HepG2 (cell line): ENCODE data around the gene OTUB2. TPM values are rescaled to one million over a fixed set of nuclear protein-coding genes. Genes with fewer than 3 reads are reported as not detected.

ENCODE experiments used
- CEBPB ChIP-seq: IDR thresholded peaks from 2 replicates; pipeline ENCODE4 v1.6.1; 2011; ENCODE audit warnings: low read depth, low read length, improper control_type of control experiment, borderline replicate concordance
- DNMT1 ChIP-seq: sonication (generic); formaldehyde crosslinking; IDR thresholded peaks from 2 replicates; pipeline ENCODE4 v1.5.1; 2020; ENCODE audit warnings: mild to moderate bottlenecking, missing genetic modification reagents
- ERF ChIP-seq: IDR thresholded peaks from 2 replicates; pipeline ENCODE4 v1.6.1; 2018; ENCODE audit warnings: missing biosample characterization, missing genetic modification reagents
- GABPA ChIP-seq, 2 experiments: IDR thresholded peaks; 2 replicates each; pipeline ENCODE4 v1.6.1; 2011 to 2016; ENCODE audit warnings: low read depth in 2 of 2, low read length in 1 of 2, missing biosample characterization in 1 of 2, missing genetic modification characterization in 1 of 2
- NFE2 ChIP-seq: sonication (generic); formaldehyde crosslinking; IDR thresholded peaks from 2 replicates; pipeline ENCODE4 v1.4.0; 2020; ENCODE audit warnings: missing genetic modification reagents
- NR2F6 ChIP-seq, 2 experiments: IDR thresholded peaks; 2 replicates each; pipeline ENCODE4 v1.6.1; 2016; ENCODE audit warnings: antibody characterized with exemption in 1 of 2, mild to moderate bottlenecking in 1 of 2
- PCBP2 ChIP-seq: fragments of 200-400 bp; formaldehyde crosslinking; optimal IDR thresholded peaks from 2 replicates; pipeline ENCODE3; 2018; ENCODE audit warnings: low read length, low read depth; ENCODE audit not compliant: poor library complexity, severe bottlenecking
- TARDBP ChIP-seq: sonication (generic); formaldehyde crosslinking; IDR thresholded peaks from 2 replicates; pipeline ENCODE4 v1.8.0; 2022; ENCODE audit warnings: mild to moderate bottlenecking, missing genetic modification reagents
- TBL1XR1 ChIP-seq: fragments of 150-350 bp; IDR thresholded peaks from 2 replicates; pipeline ENCODE4 v1.6.1; 2014; ENCODE audit warnings: borderline replicate concordance, low read length; ENCODE audit not compliant: partially characterized antibody
- U2AF1 ChIP-seq: fragments of 200-400 bp; formaldehyde crosslinking; optimal IDR thresholded peaks from 2 replicates; pipeline ENCODE3; 2017; ENCODE audit warnings: mild to moderate bottlenecking, low read depth, low read length
- ZFP62 ChIP-seq: sonication (generic); formaldehyde crosslinking; IDR thresholded peaks from 2 replicates; pipeline ENCODE4 v1.4.0; 2020; ENCODE audit warnings: missing genetic modification reagents
- ZNF232 ChIP-seq: sonication (generic); formaldehyde crosslinking; IDR thresholded peaks from 2 replicates; pipeline ENCODE4 v1.4.0; 2020; ENCODE audit warnings: missing genetic modification reagents, borderline replicate concordance
- ZNF850 ChIP-seq: sonication (generic); formaldehyde crosslinking; conservative IDR thresholded peaks from 2 replicates; pipeline ENCODE4 v1.9.0; 2021; ENCODE audit warnings: mild to moderate bottlenecking, missing genetic modification reagents
- ZZZ3 ChIP-seq: sonication (generic); formaldehyde crosslinking; IDR thresholded peaks from 2 replicates; pipeline ENCODE4 v1.4.0; 2020; ENCODE audit warnings: missing genetic modification reagents, mild to moderate bottlenecking, borderline replicate concordance
- polyA plus RNA-seq, 8 experiments: library from polyadenylated mRNA; depleted of rRNA in 3 of 8; stranded (reverse) in 7 of 8; unstranded in 1 of 8; fragments of >200 nt; fragmentation: Illumina TruSeq in 4 of 8; extraction: Trizol in 4 of 8; gene quantifications; 2 replicates each; pipeline versions ENCODE4 v1.2.1 to v1.2.3, GENCODE V29; 2011 to 2016; ENCODE audit warnings: low read depth in 4 of 8, missing spikeins in 1 of 8, mixed read lengths in 1 of 8; ENCODE audit not compliant: insufficient read depth in 1 of 8
- total RNA-seq, 5 experiments: library from RNA; depleted of rRNA; stranded (reverse); fragments of >200 nt; fragmentation: Illumina TruSeq; extraction: Trizol; gene quantifications; 2 replicates each; pipeline ENCODE4 v1.2.3, GENCODE V29; 2016; ENCODE audit warnings: low read depth in 1 of 5
- TF ChIP-seq, protein P1 (sequence below): sonication (generic); formaldehyde crosslinking; IDR thresholded peaks from 2 replicates; pipeline ENCODE4 v1.4.0; 2020; ENCODE audit warnings: missing genetic modification reagents
- TF ChIP-seq, protein P2 (sequence below): sonication (generic); formaldehyde crosslinking; IDR thresholded peaks from 2 replicates; pipeline ENCODE4 v1.9.0; 2021; ENCODE audit warnings: missing genetic modification reagents, borderline replicate concordance
- TF ChIP-seq, protein P3 (sequence below): sonication (generic); formaldehyde crosslinking; IDR thresholded peaks from 2 replicates; pipeline ENCODE4 v1.4.0; 2020; ENCODE audit warnings: mild to moderate bottlenecking, missing genetic modification reagents

The OTUB2 gene
- total and polyA plus RNA-seq, 2 of the 13 experiments (the other 11 are each of a cell fraction or from before 2014, with no cell fraction given): 2.2 to 2.4 TPM

DNA sequence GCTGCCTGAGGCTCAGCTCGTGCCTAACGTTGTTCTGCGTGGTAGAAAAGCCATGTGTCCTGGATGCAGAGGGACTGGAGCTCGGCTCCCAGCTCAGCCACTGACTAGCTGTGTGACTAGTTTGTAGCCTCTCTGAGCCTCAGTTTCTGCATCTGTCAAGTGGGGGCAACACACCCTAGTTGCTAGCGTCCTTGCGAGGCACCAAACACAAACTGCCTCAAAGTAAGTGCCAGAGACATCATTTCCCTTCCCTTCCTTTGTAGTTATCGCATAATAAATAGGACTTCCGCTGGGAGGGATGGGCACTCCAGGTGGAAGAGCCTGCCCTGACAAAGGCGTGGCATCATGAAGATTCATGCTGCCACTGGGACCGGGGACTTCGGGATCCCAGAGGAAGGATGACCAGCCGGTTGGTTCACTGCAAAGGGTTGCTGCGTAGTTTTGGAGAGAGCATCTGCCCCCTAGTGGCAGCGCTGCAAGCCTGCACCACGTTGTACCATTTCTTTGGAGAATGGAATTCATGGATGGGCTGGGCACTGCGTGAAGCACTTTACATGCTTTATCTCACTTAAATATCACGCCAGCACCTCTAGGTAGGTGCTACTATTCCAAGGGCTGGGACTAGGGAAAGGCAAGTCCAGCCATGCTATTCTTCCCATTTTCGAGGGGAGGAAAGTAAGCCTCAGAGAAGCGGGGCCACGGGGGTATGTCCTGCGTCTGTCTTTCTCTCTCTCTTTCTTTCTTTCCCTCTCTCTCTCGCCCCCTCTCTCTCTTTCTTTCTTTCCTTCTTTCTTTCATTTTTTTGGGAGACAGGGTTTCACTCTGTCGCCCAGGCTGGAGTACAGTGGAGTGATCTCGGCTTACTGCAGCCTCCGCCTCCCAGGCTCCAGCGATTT, 24.4 kb upstream of the OTUB2 start (continued):
- no peak for TF ChIP-seq PCBP2
- no peak for TF ChIP-seq ZNF850 (CRISPR knock-in tag)
- no peak for TF ChIP-seq ZFP62
- TF ChIP-seq ERF: no peak
- TF ChIP-seq NFE2 (CRISPR knock-in tag): 0 out of 2 replicates have a peak, but pooled peaks have one; percentile 15
- TF ChIP-seq ZZZ3 (CRISPR knock-in tag): no peak
- TF ChIP-seq DNMT1: no peak
- TF ChIP-seq ZNF232 (CRISPR knock-in tag): peak; percentile 44; the same call in 1 of the 2 replicates
- TF ChIP-seq NR2F6 (IDR thresholded peaks at IDR 0.05): no peak
- 0 out of 2 replicates have a peak, but pooled peaks have one; percentile 15 for TF ChIP-seq NR2F6 (CRISPR knock-in tag; IDR thresholded peaks at IDR 0.05)
- TF ChIP-seq TARDBP (CRISPR knock-in tag): no peak
- no peak for TF ChIP-seq U2AF1
- TF ChIP-seq, protein P1, sequence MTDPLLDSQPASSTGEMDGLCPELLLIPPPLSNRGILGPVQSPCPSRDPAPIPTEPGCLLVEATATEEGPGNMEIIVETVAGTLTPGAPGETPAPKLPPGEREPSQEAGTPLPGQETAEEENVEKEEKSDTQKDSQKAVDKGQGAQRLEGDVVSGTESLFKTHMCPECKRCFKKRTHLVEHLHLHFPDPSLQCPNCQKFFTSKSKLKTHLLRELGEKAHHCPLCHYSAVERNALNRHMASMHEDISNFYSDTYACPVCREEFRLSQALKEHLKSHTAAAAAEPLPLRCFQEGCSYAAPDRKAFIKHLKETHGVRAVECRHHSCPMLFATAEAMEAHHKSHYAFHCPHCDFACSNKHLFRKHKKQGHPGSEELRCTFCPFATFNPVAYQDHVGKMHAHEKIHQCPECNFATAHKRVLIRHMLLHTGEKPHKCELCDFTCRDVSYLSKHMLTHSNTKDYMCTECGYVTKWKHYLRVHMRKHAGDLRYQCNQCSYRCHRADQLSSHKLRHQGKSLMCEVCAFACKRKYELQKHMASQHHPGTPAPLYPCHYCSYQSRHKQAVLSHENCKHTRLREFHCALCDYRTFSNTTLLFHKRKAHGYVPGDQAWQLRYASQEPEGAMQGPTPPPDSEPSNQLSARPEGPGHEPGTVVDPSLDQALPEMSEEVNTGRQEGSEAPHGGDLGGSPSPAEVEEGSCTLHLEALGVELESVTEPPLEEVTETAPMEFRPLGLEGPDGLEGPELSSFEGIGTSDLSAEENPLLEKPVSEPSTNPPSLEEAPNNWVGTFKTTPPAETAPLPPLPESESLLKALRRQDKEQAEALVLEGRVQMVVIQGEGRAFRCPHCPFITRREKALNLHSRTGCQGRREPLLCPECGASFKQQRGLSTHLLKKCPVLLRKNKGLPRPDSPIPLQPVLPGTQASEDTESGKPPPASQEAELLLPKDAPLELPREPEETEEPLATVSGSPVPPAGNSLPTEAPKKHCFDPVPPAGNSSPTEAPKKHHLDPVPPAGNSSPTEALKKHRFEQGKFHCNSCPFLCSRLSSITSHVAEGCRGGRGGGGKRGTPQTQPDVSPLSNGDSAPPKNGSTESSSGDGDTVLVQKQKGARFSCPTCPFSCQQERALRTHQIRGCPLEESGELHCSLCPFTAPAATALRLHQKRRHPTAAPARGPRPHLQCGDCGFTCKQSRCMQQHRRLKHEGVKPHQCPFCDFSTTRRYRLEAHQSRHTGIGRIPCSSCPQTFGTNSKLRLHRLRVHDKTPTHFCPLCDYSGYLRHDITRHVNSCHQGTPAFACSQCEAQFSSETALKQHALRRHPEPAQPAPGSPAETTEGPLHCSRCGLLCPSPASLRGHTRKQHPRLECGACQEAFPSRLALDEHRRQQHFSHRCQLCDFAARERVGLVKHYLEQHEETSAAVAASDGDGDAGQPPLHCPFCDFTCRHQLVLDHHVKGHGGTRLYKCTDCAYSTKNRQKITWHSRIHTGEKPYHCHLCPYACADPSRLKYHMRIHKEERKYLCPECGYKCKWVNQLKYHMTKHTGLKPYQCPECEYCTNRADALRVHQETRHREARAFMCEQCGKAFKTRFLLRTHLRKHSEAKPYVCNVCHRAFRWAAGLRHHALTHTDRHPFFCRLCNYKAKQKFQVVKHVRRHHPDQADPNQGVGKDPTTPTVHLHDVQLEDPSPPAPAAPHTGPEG: peak; percentile 51; the same call in 1 of the 2 replicates
- no peak for TF ChIP-seq TBL1XR1
- TF ChIP-seq, protein P2, sequence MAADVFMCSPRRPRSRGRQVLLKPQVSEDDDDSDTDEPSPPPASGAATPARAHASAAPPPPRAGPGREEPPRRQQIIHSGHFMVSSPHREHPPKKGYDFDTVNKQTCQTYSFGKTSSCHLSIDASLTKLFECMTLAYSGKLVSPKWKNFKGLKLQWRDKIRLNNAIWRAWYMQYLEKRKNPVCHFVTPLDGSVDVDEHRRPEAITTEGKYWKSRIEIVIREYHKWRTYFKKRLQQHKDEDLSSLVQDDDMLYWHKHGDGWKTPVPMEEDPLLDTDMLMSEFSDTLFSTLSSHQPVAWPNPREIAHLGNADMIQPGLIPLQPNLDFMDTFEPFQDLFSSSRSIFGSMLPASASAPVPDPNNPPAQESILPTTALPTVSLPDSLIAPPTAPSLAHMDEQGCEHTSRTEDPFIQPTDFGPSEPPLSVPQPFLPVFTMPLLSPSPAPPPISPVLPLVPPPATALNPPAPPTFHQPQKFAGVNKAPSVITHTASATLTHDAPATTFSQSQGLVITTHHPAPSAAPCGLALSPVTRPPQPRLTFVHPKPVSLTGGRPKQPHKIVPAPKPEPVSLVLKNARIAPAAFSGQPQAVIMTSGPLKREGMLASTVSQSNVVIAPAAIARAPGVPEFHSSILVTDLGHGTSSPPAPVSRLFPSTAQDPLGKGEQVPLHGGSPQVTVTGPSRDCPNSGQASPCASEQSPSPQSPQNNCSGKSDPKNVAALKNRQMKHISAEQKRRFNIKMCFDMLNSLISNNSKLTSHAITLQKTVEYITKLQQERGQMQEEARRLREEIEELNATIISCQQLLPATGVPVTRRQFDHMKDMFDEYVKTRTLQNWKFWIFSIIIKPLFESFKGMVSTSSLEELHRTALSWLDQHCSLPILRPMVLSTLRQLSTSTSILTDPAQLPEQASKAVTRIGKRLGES (CRISPR knock-in tag): no peak
- TF ChIP-seq, protein P3, sequence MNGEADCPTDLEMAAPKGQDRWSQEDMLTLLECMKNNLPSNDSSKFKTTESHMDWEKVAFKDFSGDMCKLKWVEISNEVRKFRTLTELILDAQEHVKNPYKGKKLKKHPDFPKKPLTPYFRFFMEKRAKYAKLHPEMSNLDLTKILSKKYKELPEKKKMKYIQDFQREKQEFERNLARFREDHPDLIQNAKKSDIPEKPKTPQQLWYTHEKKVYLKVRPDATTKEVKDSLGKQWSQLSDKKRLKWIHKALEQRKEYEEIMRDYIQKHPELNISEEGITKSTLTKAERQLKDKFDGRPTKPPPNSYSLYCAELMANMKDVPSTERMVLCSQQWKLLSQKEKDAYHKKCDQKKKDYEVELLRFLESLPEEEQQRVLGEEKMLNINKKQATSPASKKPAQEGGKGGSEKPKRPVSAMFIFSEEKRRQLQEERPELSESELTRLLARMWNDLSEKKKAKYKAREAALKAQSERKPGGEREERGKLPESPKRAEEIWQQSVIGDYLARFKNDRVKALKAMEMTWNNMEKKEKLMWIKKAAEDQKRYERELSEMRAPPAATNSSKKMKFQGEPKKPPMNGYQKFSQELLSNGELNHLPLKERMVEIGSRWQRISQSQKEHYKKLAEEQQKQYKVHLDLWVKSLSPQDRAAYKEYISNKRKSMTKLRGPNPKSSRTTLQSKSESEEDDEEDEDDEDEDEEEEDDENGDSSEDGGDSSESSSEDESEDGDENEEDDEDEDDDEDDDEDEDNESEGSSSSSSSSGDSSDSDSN (CRISPR knock-in tag): no peak
- TF ChIP-seq GABPA (IDR thresholded peaks at IDR 0.05; ENCODE audit: low read depth, low read length): no peak
- no peak for TF ChIP-seq GABPA (CRISPR knock-in tag; IDR thresholded peaks at IDR 0.05; ENCODE audit: low read depth)
- TF ChIP-seq CEBPB: no peak
